Erythroblast (primary cell): ENCODE measurements around the gene RGS7.
"Not testable (repeated sequence)": the region's sequence is repeated elsewhere in the genome, so short reads cannot be mapped to it uniquely, and the experiment has no call there.

ENCODE experiments used
- GATA1 ChIP-seq: IDR thresholded peaks from 2 replicates; pipeline ENCODE4 v1.6.1; 2011; ENCODE audit warnings: low read depth, mild to moderate bottlenecking, control low read depth, low read length, moderate library complexity
- POLR2A ChIP-seq: IDR thresholded peaks from 2 replicates; pipeline ENCODE4 v1.6.1; 2011; ENCODE audit warnings: mild to moderate bottlenecking, low read length

DNA sequence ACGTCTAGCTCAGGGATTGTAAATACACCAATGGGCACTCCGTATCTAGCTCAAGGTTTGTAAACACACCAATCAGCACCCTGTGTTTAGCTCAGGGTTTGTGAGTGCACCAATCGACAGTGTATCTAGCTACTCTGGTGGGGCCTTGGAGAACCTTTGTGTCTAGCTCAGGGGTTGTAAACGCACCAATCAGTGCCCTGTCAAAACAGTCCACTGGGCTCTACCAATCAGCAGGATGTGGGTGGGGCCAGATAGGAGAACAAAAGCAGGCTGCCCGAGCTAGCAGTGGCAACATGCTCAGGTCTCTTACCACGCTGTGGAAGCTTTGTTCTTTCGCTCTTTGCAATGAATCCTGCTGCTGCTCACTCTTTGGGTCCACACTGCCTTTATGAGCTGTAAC is 593.9 kb downstream of the RGS7 start:
- not testable (repeated sequence) for TF ChIP-seq POLR2A, GATA1
